ENCODE data around the gene SDR39U1.
"Not testable (repeated sequence)": the region's sequence is repeated elsewhere in the genome, so short reads cannot be mapped to it uniquely, and the experiment has no call there.

The SDR39U1 gene, protein sequence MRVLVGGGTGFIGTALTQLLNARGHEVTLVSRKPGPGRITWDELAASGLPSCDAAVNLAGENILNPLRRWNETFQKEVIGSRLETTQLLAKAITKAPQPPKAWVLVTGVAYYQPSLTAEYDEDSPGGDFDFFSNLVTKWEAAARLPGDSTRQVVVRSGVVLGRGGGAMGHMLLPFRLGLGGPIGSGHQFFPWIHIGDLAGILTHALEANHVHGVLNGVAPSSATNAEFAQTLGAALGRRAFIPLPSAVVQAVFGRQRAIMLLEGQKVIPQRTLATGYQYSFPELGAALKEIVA

DNA sequence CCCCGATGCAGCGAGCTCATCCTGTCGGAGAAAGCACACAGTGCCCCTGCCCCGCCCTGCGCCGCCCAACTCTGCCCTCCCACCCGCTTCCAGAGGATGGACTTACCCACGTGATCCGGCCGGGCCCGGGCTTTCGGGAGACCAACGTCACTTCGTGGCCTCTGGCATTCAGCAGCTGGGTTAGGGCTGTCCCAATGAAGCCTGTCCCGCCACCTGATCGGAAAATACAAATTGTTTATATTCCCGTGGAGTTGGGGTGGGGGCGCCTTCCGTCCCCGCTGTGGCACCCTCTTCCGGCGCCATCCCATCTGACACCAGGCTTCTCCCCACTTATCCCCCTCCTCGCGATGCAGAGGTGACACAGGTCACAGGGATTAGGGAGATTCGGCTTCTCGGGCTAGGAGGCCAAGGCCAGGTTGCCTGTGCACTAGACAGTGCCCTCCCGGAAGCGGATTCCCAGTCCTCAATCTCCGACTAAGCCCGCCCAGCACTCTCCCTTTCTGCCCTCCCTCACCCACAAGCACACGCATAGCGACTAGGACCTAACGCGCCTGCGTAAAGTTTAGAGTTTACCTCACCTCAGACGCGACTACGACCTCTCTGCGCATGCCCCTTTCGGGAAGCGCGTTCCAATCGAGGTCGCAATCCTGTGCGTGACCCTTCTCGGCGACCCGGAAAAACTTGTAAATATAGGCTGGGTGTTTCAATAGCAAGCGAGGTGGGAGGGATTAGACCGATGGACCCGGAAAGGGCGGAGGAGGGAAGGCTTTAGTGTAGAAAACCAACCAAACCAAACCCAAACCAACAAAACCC is at the start of gene SDR39U1:
SDR39U1 (minus strand) TSS at position 537 of the 813 bp plus-strand sequence; CDS start at position 530, 7 bp downstream.
- DNase-seq = peak; percentile 100

DNA sequence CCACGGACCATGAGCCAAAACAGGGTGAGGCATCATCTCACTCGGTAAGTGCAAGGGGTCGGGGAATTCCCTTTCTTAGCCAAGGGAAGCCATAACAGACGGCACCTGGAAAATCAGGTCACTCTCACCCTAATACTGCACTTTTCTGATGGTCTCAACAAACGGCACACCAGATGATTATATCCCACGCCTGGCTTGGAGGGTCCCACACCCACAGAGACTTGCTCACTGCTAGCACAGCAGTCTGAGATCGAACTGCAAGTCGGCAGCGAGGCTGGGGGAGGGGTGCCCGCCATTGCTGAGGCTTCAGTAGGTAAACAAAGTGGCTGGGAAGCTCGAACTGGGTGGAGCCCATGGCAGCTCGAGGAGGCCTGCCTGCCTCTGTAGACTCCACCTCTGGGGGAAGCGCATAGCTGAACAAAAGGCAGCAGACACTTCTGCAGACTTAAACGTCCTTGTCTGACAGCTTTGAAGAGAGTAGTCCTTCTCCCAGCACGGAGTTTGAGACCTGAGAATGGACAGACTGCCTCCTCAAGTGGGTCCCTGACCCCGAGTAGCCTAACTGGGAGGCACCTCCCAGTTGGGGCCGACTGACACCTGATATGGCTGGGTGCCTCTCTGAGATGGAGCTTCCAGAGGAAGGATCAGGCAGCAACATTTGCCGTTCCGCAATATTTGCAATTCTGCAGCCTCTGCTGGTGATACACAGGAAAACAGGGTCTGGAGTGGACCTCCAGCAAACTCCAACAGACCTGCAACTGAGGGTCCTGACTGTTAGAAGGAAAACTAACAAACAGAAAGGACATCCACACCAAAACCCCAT is 49.2 kb upstream of the SDR39U1 start:
- not testable (repeated sequence) for DNase-seq

DNA sequence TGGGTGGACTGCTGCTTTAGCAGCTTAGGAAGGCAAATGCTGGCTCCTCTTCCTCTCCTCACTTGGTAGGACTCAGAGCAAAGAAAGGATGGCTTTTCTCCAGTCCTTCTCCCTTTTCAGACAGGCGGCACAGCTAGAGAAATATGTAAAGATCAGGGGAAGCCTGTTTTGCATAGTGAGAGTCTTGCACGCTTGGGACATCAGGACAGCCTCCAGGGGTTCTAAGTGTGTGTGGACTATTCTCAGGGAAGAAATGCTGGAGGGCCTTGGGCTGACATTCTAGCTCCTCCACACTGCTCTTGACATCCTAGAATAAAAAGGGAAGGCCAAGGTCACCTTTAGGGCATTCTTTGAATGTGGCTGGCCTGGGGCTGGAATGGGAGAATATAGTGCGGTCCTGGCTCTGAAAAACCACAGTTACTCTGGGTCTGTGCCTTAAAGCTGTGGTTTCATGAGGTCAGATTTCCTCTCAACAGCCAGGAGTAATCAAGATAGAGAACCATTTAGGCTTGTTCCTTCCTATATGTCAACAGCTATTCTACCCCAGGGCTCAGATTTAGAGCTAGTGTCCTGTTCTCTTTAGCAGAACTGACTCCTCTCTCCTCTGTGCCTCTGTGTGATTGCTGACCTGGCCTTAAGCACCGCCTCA is 41.2 kb upstream of the SDR39U1 start:
- DNase-seq = no peak

DNA sequence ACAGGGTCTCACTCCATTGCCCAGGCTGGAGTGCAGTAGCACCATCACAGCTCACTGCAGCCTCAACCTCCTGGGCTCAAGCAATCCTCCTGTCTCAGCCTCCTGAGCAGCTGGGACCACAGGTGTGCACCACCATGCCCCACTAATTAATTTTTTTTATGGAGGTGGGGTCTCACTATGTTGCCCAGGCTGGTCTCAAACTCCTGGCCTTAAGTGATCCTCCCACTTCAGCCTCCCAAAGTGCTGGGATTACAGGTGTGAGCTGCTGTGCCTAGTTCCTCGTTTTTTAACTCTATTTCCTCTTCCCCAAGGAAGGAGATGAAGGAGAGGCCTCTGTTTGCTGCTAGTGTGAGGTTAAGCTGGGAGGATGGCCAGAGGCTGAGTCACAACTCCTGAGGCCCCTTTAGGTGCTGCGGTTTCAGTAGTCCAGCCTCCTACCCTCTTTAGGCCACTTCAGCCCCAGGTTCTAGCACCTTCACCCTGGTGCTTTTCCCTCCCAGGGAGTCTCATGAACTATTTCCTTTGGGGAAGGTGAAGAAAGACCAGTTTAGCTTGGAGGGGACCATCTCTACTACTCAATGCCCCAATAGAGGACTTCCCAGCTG is 40.2 kb upstream of the SDR39U1 start:
- not testable (repeated sequence) for DNase-seq

DNA sequence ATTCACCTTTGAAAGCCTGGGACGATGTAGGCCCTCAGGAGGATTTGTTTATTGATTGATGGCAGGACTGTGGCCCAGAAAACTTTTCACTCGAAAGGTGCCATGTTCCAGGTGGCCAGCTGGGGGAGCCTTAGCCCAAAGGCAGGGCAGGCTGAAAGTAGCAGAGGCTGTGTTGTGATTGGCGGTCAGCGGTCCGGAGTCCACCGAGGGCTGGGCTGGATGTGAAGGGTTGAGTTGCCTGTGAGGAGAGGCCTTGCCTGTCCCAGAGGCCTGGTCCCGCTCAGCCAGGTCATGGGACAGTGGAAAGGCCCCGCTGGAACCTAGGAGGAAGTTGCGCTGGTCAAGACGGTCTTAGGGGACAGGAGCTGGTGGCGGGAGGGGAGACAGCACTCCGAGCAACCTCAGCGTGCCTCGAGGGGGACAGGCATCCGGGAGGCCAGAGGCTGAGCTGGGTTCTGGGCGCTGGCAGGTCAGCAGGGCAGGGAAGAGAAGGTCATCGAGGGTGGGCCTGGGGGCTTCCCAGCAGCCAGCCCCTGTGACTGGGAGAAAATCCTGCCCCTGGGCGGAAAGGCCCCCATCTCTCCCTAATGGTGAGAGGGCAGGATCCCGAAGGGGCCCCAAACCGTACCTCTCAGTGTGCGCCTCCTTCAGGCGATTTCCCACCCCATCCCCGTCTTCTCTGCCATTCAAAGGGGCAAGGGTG is 39.2 kb upstream of the SDR39U1 start:
- no peak for DNase-seq

DNA sequence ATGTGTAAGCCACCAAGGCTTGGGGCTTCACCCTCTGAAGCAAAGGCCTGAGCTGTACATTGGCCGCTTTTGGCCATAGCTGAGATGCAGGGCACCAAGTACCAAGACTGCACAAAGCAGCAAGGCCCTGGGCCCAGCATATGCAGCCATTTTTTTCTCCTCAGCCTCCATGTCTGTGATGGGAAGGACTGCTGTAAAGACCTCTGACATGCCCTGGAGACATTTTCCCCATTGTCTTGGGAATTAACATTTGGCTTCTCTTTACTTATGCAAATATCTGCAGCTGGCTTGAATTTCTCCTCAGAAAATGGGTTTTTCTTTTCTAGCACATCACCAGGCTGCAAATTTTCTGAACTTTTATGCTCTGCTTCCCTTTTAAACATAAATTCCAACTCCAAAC is 37.4 kb upstream of the SDR39U1 start:
- not testable (repeated sequence) for DNase-seq

DNA sequence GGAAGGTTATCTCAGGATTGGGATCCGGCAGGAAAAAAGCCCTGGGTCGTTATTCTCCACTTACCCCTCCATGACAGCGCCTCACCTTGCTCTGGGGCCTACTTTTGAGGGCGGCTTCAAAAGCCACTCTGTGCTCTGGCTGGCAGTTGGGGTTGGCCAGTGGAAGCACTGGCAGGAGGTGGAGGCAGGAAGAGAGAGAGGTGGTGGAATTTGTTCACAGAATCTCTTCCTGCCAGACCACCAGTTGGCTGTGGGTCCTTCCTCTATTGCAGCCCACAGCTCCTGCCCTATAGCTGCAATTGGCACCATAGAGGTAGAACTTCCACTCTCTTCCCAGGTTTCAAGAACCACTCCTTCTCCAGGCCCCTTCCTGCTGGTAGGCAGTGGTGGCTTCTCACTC is 32.7 kb upstream of the SDR39U1 start:
- no peak for DNase-seq

DNA sequence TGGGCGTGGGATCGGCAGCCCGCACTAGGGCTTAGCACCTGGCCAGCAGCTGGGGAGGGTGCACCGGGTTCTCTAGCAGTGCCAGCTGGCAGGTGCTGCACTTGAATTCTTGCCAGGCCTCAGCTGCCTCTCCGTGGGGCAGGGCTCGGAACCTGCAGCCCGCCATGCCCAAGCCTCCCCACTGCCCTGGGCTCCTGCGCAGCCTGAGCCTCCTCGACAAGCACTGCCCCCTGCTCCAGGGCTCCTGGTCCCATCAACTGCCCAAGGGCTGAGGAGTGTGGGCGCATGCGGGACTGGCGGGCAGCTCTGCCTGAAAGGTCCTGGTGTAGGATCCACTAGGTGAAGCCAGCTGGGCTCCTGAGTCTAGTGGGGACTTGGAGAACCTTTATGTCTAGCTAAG is 30.6 kb upstream of the SDR39U1 start:
- DNase-seq = no peak

DNA sequence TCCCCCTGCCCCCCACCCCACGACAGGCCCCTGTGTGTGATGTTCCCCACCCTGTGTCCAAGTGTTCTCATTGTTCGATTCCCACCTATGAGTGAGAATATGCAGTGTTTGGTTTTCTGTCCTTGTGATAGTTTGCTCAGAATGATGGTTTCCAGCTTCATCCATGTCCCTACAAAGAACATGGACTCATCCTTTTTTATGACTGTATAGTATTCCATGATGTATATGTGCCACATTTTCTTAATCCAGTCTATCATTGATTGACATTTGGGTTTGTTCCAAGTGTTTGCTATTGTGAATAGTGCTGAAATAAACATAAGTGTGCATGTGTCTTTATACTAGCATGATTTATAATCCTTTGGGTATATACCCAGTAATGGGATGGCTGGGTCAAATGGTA is 27.9 kb upstream of the SDR39U1 start:
- not testable (repeated sequence) for DNase-seq

DNA sequence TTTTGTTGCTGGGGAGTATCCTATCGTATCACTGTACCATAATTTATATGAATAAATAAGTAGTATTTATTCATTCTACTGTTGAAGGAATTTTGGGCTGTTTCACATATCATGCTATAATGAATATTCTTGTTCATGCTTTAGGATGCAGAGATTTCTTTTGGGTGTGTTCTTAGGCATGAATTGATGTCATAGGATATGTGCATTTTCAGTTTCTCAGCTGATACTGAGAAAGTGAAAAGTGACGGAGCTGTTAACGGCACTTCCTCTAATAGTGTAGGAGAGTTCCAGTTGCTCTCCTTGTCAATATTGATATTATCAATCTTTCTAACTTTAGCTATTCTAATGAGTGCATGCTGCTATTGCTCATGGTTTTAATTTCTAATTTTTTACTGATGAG is 23.2 kb upstream of the SDR39U1 start:
- DNase-seq = no peak

DNA sequence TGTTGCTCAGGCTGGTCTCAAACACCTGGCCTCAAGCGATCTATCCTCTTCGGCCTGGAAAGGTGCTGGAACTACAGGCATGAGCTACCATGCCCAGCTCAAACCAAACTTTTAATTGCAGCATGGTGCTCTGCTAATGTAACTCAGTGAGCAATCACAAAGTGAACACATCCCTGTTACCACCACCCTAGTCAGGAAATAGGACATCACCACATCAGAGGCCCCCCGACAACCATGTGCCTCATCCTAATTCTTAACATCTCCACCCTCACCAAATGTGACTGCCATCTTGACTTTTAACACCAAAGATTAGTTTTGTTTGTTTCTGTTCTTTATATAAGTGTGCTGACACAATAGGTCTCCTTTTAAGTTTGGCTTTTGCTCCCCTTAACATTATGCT is 22.8 kb upstream of the SDR39U1 start:
- no peak for DNase-seq

DNA sequence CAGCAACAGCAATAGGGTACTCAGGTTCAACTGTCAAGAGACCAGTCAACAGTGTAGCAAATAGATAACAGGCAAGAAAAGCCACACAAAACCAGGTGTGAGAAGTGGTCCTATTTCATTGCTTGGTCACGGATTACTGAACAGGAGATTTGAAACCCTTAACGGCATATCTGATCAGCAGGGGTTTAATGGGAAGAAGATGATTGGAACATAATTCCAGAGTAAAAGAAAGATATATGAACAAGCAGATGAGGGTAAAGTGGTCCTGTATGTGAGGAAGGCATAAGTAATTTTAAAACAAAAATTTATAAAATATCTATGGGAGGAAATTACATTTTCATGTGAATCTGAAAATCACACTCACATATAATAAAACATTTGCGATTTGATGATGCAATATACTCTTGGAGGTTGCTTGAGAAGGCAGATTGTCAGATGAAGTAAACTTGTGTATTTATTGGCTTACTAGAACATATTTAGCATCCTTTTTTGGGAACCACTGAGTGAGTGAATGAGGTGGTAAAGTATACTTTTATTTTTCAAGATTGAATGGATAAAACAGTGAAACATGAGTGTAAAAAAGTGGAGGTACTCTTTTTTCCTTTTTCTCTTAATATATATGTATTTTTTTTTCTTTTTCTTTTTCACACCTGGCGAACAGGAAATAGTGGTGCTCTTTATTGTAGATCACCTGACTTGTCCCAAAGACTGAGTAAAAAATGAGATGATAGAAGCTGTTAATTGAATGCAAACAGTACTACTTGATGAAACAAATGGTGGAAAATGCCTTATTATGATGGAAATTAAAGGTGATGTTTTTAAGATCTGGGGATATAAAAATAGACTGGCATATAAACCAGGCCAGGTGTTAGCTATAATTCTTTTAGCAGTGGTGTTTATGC is 21.6 kb upstream of the SDR39U1 start:
- peak; percentile 47 for DNase-seq

DNA sequence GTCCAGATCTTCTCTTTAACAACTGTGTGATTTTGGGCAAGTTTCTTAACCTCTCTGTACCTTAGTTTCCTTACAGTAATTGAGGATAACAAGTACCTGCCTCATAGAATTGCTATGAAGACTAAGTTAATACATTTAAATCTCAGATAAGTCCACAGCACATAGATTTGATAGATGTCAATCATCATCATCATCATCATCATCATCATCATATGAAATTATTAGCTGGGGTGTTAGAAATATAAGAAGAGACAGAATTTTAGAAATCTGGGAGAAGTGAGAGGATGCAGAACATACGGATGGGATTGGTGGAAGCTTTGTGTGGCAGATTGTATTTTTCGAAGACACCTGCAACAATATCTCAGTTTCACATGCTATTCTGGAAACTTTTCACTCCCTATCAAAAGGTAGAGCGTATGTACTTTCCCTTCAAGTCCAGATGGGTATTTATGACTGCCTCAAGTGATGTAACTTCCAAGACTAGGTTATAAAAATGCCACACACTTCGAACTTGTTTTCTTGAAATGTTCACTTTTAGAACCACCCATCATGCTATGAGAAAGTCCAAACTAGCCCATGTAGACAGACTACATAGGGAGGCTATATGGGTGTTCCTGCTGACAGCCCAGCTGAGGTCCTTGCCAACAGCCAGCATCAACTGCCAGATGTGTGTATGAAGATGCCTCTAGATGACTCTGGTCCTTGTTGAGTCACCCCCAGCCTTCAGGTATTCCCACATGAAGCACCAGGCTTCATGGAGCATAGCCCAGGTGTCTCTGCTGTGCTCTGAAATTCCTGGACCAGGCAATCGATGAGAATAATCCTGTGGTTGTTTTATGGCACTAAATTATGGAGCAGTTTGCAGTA is 20.7 kb upstream of the SDR39U1 start:
- DNase-seq = no peak

DNA sequence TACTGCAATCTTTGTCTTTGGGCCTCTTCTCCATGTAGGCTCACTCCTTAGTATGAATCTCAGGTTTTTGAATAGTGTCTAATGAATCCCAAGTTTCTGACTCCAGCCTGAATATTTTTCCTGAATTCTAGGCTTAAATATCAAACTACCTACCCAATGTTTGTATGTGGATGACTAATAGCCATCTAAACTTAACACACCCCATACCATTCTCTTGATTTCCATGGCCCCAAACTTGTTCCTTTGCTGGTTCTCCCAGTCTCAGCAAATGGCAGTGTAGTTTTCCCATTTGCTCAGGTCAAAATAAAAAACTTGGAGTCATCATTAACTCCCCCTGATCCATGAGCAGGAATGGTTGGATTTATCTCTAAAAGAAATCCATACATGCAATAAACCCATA is 18.8 kb upstream of the SDR39U1 start:
- DNase-seq = no peak

DNA sequence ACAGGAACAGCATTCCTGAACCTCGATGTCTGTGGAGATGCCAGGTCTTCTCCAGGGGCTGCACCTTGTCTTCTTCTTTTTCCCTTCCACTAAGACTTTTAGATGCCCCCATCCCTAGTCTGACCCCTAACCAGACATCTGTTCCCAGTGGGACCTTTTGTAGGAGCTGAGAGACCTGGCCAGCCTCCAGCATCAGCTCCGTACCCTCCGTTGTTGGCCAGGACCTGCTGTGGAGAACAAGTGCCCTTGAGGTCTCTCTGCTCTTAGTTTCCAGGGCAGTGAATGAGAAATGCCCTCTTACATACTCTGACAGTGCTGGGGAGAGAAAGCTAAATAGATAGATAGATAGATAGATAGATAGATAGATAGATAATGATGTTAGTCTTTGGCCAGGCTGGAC is 16.8 kb upstream of the SDR39U1 start:
- peak; percentile 31 for DNase-seq

DNA sequence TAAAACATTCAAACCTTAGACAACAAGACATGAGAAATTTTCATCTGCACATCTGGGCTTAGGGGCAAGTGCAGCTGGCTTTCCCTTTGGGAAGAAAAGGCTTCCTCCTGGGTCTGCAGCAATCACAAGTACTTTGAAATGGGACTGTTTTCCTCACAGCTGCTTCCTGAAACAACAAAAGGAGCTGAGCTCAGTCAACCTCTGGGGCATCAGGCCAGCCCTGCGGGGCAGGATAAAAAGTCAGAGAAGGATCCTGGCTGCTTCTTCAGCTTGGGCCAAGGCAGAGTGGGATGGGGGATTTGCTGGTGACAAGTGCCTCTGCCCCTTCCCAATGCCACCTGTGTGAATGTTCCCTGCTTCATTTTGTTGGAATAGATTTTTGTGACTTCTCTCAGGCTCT is 16.2 kb upstream of the SDR39U1 start:
- DNase-seq = no peak

DNA sequence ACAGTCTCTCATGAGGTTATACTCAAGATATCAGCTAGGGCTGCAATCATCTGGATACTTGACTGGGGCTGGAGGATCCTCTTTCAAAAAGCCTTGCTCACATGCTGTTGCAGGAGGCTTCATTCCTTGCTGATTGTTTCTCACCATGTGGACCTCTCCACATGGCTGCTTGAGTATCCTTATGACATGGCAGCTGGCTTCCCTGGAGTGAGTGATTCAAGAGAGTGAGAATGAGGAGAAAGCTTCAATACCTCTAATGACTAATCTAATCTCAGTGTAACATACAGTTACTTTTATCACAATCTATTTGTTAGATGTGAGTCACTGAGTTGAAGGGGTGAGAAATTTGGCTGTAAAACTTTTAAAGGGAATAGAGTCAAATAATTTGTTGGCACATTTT is 14.4 kb upstream of the SDR39U1 start:
- no peak for DNase-seq

DNA sequence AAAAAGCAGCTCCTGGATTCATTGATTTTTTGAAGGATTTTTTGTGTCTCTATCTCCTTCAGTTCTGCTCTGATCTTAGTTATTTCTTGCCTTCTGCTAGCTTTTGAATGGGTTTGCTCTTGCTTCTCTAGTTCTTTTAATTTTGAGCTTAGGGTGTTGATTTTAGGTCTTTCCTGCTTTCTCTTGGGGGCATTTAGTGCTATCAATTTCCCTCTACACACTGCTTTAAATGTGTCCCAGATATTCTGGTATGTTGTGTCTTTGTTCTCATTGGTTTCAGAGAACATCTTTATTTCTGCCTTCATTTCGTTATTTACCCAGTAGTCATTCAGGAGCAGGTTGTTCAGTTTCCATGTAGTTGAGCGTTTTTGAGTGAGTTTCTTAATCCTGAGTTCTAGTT is 8.3 kb upstream of the SDR39U1 start:
- DNase-seq = not testable (repeated sequence)

DNA sequence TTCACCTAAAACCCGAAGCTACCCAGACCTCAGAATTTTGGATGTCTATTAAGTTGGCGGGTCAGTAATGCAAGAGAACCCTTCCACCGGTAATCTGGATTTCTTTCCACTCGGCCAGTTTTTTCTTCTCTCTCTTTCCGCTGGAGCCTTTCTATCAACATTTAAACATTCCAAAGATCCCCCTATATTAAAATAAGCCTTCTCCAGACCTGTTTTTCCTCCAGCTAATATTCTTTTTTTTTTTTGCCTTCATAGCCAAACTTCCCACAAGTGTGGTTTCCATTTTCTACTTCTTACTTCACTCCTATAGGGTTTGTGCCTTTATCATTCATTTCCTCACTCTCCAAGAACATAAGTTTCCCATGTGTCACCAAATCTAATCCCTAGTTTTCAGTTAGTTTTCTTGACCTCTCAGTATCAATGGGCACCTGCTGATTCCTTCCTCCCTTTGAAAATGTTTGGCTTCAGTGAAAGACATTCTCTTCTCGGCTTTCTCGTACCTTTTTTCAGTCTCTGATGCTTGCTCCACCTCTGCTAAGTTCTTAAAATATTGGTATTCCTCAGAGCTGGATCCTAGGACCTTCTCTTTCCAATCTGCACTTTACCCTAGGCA is 583 bp upstream of the SDR39U1 start:
- DNase-seq = no peak

All from DMS79 (cell line).